ENCODE data around the gene FUCA1. TPM values are rescaled to one million over a fixed set of nuclear protein-coding genes. Genes with fewer than 3 reads are reported as not detected.
A peak's percentile ranks its signal among the peaks of the same experiment; 100 is the strongest.

FUCA1 gene
- total and polyA plus RNA-seq, 2 of the 4 experiments (the other 2 are of a cell fraction), result 2.9 to 3.5 TPM

DNA sequence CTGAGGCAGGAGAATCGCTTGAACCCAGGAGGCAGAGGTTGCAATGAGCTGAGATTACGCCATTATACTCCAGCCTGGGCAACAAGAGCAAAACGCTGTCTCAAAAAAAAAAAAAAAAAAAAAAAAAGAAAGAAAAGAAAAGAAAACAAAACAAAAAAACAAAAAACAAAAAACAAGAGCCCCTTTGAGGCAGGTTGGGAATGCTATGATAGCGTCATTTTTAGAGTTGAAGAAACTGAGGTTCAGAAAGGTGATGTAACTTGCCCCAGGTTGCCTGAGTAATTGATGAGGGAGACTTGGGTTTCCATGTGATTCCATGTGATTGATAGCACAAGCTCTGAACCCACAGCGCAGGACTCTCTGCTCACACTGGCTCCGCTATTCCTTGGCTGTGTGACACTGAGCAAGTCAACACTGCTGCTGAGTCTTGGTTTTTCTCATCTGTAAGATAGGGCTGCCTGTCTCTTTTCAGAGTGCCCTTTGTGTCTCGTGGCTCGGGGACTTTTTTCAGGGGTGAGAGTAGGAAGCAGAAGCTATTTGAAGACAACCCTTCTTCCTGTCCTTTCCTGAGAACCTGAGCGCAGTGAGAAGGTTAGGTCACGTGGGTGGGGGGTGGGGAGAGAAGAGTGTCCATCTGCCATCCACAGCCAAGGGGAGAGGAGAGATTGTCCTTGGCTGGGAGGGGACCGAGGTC lies 42.6 kb upstream of the FUCA1 start:
- Histone ChIP-seq H2BK15ac (ENCODE audit: low read depth, low read length) (no peak overlapping the region), H3K36me3 (ENCODE audit: control insufficient read depth, insufficient read depth, low read length) (no peaks in the 10 kb centered on the region), H3K9ac (ENCODE audit: low read depth, low read length) (no peak overlapping the region), H3K4me3 (ENCODE audit: insufficient read depth, low read depth, low read length) (no peak overlapping the region), H3K9me3 (ENCODE audit: control insufficient read depth, insufficient read depth, low read length) (no peaks in the 10 kb centered on the region), H3K18ac (ENCODE audit: low read depth, low read length) (no peak overlapping the region), H3K4ac (ENCODE audit: low read depth, low read length) (no peak overlapping the region), H3K9me1 (ENCODE audit: insufficient read depth, low read length) (0 out of 2 replicates have a peak, but pooled peaks cover 4% of the 10 kb centered on the region), H3K27me3 (ENCODE audit: control insufficient read depth, insufficient read depth, low read length) (peaks cover 41% of the 10 kb centered on the region), H2AK5ac (ENCODE audit: low read depth, low read length) (no peak overlapping the region), H4K8ac (ENCODE audit: low read depth in 2 of 2, low read length in 2 of 2) (no peak overlapping the region), H3K56ac (ENCODE audit: extremely low read depth, insufficient read depth, low read length) (no peak overlapping the region), H4K20me1 (ENCODE audit: insufficient read depth, low read length) (no peaks in the 10 kb centered on the region), H2BK20ac (ENCODE audit: low read depth, low read length) (no peak overlapping the region), H4K5ac (ENCODE audit: low read depth, low read length) (no peak overlapping the region), H2AFZ (replicated peaks; ENCODE audit: low read length, poor library complexity) (no peak overlapping the region), H4K91ac (ENCODE audit: insufficient read depth, low read depth, low read length) (no peak overlapping the region), H3K79me1 (ENCODE audit: low read depth in 1 of 2, low read length in 2 of 2) (no peaks in the 10 kb centered on the region), H3K27ac (ENCODE audit: insufficient read depth, low read length) (no peak overlapping the region), H3K23ac (ENCODE audit: low read depth, low read length) (no peak overlapping the region), H2BK120ac (ENCODE audit: low read depth, low read length) (no peak overlapping the region), H3K4me1 (ENCODE audit: control insufficient read depth, insufficient read depth, low read length) (no peaks in the 10 kb centered on the region), H2AK9ac (replicated peaks; ENCODE audit: low read depth, low read length, poor library complexity) (peak overlapping the region; percentile 87), H3K14ac (replicated peaks; ENCODE audit: low read depth, low read length) (no peak overlapping the region), H3K4me2 (ENCODE audit: low read depth, low read length) (no peak overlapping the region), H2BK5ac (ENCODE audit: low read depth, low read length, poor library complexity, severe bottlenecking) (no peak overlapping the region)
- no TSS peak for BruUV-seq (replicated peaks)
- intact Hi-C loops (cut with micrococcal nuclease), result no loop called here
- in situ Hi-C loops (cut with MboI; ENCODE audit: low sequenced_read_pairs), result no loop called here
- CTCF ChIA-PET, result no interaction called here
- WGBS, 2 experiments (ENCODE audit: extremely low coverage in 2 of 2, insufficient read length in 1 of 2), result 63% methylated on average over 2 of the region's 11 CpGs; no CpG with 5 or more reads in 1 of the 2 experiments
- DNase-seq (no peak), ATAC-seq (ENCODE audit: low read depth) (no peak)
- TF ChIP-seq MXI1 (IDR thresholded peaks at IDR 0.05; ENCODE audit: borderline replicate concordance, low read depth, low read length), result no peak
- no peak for TF ChIP-seq BHLHE40 (IDR thresholded peaks at IDR 0.05; ENCODE audit: low read depth, low read length)
- TF ChIP-seq NFE2L2 (IDR thresholded peaks at IDR 0.05; ENCODE audit: low read depth, low read length), result no peak
- no peak for TF ChIP-seq SMC3 (IDR thresholded peaks at IDR 0.05; ENCODE audit: low read depth, low read length)
- TF ChIP-seq RFX5 (IDR thresholded peaks at IDR 0.05; ENCODE audit: low read depth, low read length), result no peak
- no peak for TF ChIP-seq CEBPB (IDR thresholded peaks at IDR 0.05; ENCODE audit: low read depth, low read length)
- no peak for TF ChIP-seq FOS (IDR thresholded peaks at IDR 0.05; ENCODE audit: low read depth, low read length)
- TF ChIP-seq, protein P1, sequence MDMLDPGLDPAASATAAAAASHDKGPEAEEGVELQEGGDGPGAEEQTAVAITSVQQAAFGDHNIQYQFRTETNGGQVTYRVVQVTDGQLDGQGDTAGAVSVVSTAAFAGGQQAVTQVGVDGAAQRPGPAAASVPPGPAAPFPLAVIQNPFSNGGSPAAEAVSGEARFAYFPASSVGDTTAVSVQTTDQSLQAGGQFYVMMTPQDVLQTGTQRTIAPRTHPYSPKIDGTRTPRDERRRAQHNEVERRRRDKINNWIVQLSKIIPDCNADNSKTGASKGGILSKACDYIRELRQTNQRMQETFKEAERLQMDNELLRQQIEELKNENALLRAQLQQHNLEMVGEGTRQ (IDR thresholded peaks at IDR 0.05; ENCODE audit: low read depth, low read length), result no peak
- dilution Hi-C loops (cut with HindIII; ENCODE audit: low sequenced_read_pairs, unreplicated experiment), result no loop called here
- POLR2A ChIA-PET (ENCODE audit: unreplicated experiment), result no interaction called here
